Tibial artery (tissue), 4 donors: ENCODE measurements around the gene SFI1.

ENCODE experiments used
- DNase-seq, 2 donors: peaks; one replicate each; pipeline ENCODE4 v3.0.0-alpha.2; 2019
- H3K27ac ChIP-seq, 2 donors: fragments of 200-600 bp; sonication (generic) in 1 of 2; 1 replicate in 1 of 2; 2 replicates in 1 of 2; pipeline ENCODE4 v1.5.1; 2018 to 2019; ENCODE audit warnings: mild to moderate bottlenecking in 1 of 2
- H3K27me3 ChIP-seq, 2 donors: fragments of 200-600 bp; sonication (generic) in 1 of 2; one replicate each; pipeline versions ENCODE4 v1.5.1 to v1.6.0; 2016 to 2019
- H3K36me3 ChIP-seq, 3 donors: fragments of 200-600 bp; sonication (generic) in 2 of 3; one replicate each; pipeline ENCODE4 v1.5.1; 2016 to 2019; ENCODE audit warnings: mild to moderate bottlenecking in 2 of 3
- H3K4me1 ChIP-seq, 4 donors: fragments of 200-600 bp; sonication (generic) in 2 of 4; 1 replicate in 3 of 4; 2 replicates in 1 of 4; pipeline ENCODE4 v1.5.1; 2016 to 2019
- H3K4me3 ChIP-seq, 2 donors: fragments of 200-600 bp; sonication (generic) in 1 of 2; 1 replicate in 1 of 2; 2 replicates in 1 of 2; pipeline ENCODE4 v1.5.1; 2018 to 2019; ENCODE audit warnings: mild to moderate bottlenecking in 2 of 2
- H3K9me3 ChIP-seq, 3 donors: fragments of 200-600 bp; sonication (generic) in 1 of 3; one replicate each; pipeline ENCODE4 v1.5.1; 2016 to 2019
- CTCF ChIP-seq, 2 experiments: fragments of 200-600 bp in 1 of 2; fragments of 450-650 bp in 1 of 2; IDR thresholded peaks; one replicate each; pipeline ENCODE4 v1.5.1; 2017 to 2019; ENCODE audit warnings: antibody characterized with exemption in 2 of 2, mild to moderate bottlenecking in 1 of 2, moderate library complexity in 1 of 2
- intact Hi-C: fragments of 100-400 bp; cut with DNase I; formaldehyde crosslinking; loops from one replicate; pipeline ENCODE4 v1.15.0; 2023; ENCODE audit warnings: low total_unique reads

SFI1 gene

GRCh38 chr22:31495343-31495742 lies 993 bp upstream of the SFI1 start:
- intact Hi-C loops = no loop called here
- Histone ChIP-seq H3K9me3 (no peaks in the 10 kb centered on the region), H3K27ac (peak overlapping the region; percentile 75 to 78), H3K4me3 (peak overlapping the region; percentile 71 to 73), H3K36me3 (no peaks in the 10 kb centered on the region), H3K4me1 (peaks cover 0 to 29% (median 19%) of the 10 kb centered on the region in 4 donors), H3K27me3 (no peaks in the 10 kb centered on the region)
- TF ChIP-seq CTCF (IDR thresholded peaks at IDR 0.05) = no peak
- DNase-seq = no peak

- DNase-seq = peak in 1 of 2 donors; percentile 68
- no peak for TF ChIP-seq CTCF (IDR thresholded peaks at IDR 0.05)
- Histone ChIP-seq H3K27ac (peak overlapping the region; percentile 75 to 78), H3K4me1 (peaks cover 0 to 17% (median 9%) of the 10 kb centered on the region in 4 donors), H3K4me3 (peak overlapping the region; percentile 71 to 73), H3K9me3 (no peaks in the 10 kb centered on the region), H3K36me3 (peaks cover 0 to 8% (median 0%) of the 10 kb centered on the region in 3 donors), H3K27me3 (no peaks in the 10 kb centered on the region)
- intact Hi-C loops = no loop called here
Measured at GRCh38 chr22:31496735-31497146, 405 bp downstream of the SFI1 start.

- Histone ChIP-seq H3K27me3 (no peaks in the 10 kb centered on the region), H3K36me3 (peaks cover 0 to 8% (median 0%) of the 10 kb centered on the region in 3 donors), H3K27ac (peak overlapping the region; percentile 75 to 78), H3K4me3 (peak overlapping the region; percentile 71 to 73), H3K9me3 (no peaks in the 10 kb centered on the region), H3K4me1 (peaks cover 0 to 16% (median 9%) of the 10 kb centered on the region in 4 donors)
- no peak for TF ChIP-seq CTCF (IDR thresholded peaks at IDR 0.05)
- no peak for DNase-seq
- intact Hi-C loops = no loop called here
Measured at GRCh38 chr22:31497148-31497938, 1.0 kb downstream of the SFI1 start.

- no peak for TF ChIP-seq CTCF (IDR thresholded peaks at IDR 0.05)
- no peak for DNase-seq
- Histone ChIP-seq H3K27ac (no peak overlapping the region), H3K27me3 (no peaks in the 10 kb centered on the region), H3K9me3 (no peaks in the 10 kb centered on the region), H3K4me1 (peaks cover 0 to 6% (median 3%) of the 10 kb centered on the region in 4 donors), H3K36me3 (peaks cover 0 to 8% (median 0%) of the 10 kb centered on the region in 3 donors), H3K4me3 (no peak overlapping the region)
- intact Hi-C loops = no loop called here
Measured at GRCh38 chr22:31501738-31502137, 5.4 kb downstream of the SFI1 start.

- intact Hi-C loops = no loop called here
- no peak for TF ChIP-seq CTCF (IDR thresholded peaks at IDR 0.05)
- DNase-seq = no peak
- no peaks in the 10 kb centered on the region for H3K4me1 ChIP-seq
- no peaks in the 10 kb centered on the region for H3K9me3 ChIP-seq
- H3K4me3 ChIP-seq = no peak overlapping the region
- H3K27ac ChIP-seq = no peak overlapping the region
- H3K36me3 ChIP-seq = peaks cover 0 to 8% (median 0%) of the 10 kb centered on the region in 3 donors
- no peaks in the 10 kb centered on the region for H3K27me3 ChIP-seq
Measured at GRCh38 chr22:31503211-31503964, 7.1 kb downstream of the SFI1 start.
